BJ (cell line): ENCODE data around the gene HIVEP3. TPM values are rescaled to one million over a fixed set of nuclear protein-coding genes. Genes with fewer than 3 reads are reported as not detected.

ENCODE experiments used
- CTCF ChIA-PET: fragments of 350-600 bp; formaldehyde crosslinking; extraction: SDS; loops from one replicate; lab custom pipeline; 2021; ENCODE audit warnings: antibody characterized with exemption, inconsistent platforms; lab: Yijun Ruan, JAX
- POLR2A ChIA-PET: fragments of 300-600 bp; sonication (Branson Sonifier 250); formaldehyde crosslinking; extraction: SDS; loops from one replicate; lab custom pipeline; 2021; ENCODE audit warnings: antibody characterized with exemption; lab: Charles Lee
- DNase-seq: peaks from one replicate; pipeline ENCODE4 v3.0.0-alpha.2; 2011; ENCODE audit warnings: low read depth
- H3K27me3 ChIP-seq: 2 replicates; pipeline ENCODE4 v1.6.0; 2011; ENCODE audit warnings: low read length; ENCODE audit not compliant: control insufficient read depth, insufficient read depth
- H3K36me3 ChIP-seq: 2 replicates; pipeline ENCODE4 v1.5.1; 2011; ENCODE audit warnings: low read length; ENCODE audit not compliant: control insufficient read depth, insufficient read depth
- H3K4me3 ChIP-seq: 2 replicates; pipeline ENCODE4 v1.5.1; 2011; ENCODE audit warnings: low read depth, mild to moderate bottlenecking, control low read depth, low read length
- CTCF ChIP-seq: IDR thresholded peaks from 2 replicates; pipeline ENCODE4 v1.5.1; 2011; ENCODE audit warnings: low read depth, mild to moderate bottlenecking, control low read depth, inconsistent platforms, low read length, moderate library complexity; ENCODE audit not compliant: insufficient read depth
- polyA plus RNA-seq: library from polyadenylated mRNA; depleted of rRNA; stranded (reverse); fragments of >200 nt; gene quantifications from 2 replicates; pipeline ENCODE4 v1.2.3, GENCODE V29; 2011

HIVEP3 gene
- polyA plus RNA-seq, 1 experiment: 4.0 TPM

GRCh38 chr1:41528106-41528505 is 390.6 kb downstream of the HIVEP3 start:
- ChIA-PET POLR2A (no interaction called here), CTCF (no interaction called here)
- H3K4me3 ChIP-seq: no peak overlapping the region
- no peaks in the 10 kb centered on the region for H3K36me3 ChIP-seq
- H3K27me3 ChIP-seq: no peaks in the 10 kb centered on the region; the same call in 1 of the 2 replicates
- no peak for DNase-seq
- no peak for TF ChIP-seq CTCF

GRCh38 chr1:41526956-41527561 is 391.7 kb downstream of the HIVEP3 start:
- no peak overlapping the region for H3K4me3 ChIP-seq
- TF ChIP-seq CTCF: no peak
- H3K36me3 ChIP-seq: no peaks in the 10 kb centered on the region
- DNase-seq: no peak
- ChIA-PET POLR2A (no interaction called here), CTCF (no interaction called here)
- no peaks in the 10 kb centered on the region for H3K27me3 ChIP-seq

GRCh38 chr1:41525891-41526587 is 392.7 kb downstream of the HIVEP3 start:
- CTCF ChIA-PET: interaction anchor here (1.8 kb wide), 1 partner anchor 10 kb away, joined by 18 read pairs; no protein-coding TSS in a partner anchor
- no peaks in the 10 kb centered on the region for H3K36me3 ChIP-seq
- TF ChIP-seq CTCF: no peak
- H3K27me3 ChIP-seq: no peaks in the 10 kb centered on the region
- POLR2A ChIA-PET: no interaction called here
- H3K4me3 ChIP-seq: no peak overlapping the region
- DNase-seq: no peak

- ChIA-PET POLR2A (no interaction called here), CTCF (interaction anchor here (1.2 to 1.8 kb wide), 2 partner anchors 9 to 14 kb away, joined by 3 to 18 read pairs; no protein-coding TSS in a partner anchor)
- Histone ChIP-seq H3K27me3 (no peaks in the 10 kb centered on the region), H3K36me3 (no peaks in the 10 kb centered on the region), H3K4me3 (no peak overlapping the region)
- DNase-seq: no peak
- TF ChIP-seq CTCF: no peak
Measured at GRCh38 chr1:41524676-41525675, 393.7 kb downstream of the HIVEP3 start.
